Ascending aorta (tissue), 2 donors: ENCODE measurements around the gene ADAM19. TPM values are rescaled to one million over a fixed set of nuclear protein-coding genes. Genes with fewer than 3 reads are reported as not detected.
A peak's percentile ranks its signal among the peaks of the same experiment; 100 is the strongest.

Experiments
- DNase-seq, 2 donors: peaks; one replicate each; pipeline ENCODE4 v3.0.0-alpha.2; 2019; ENCODE audit warnings: low spot score in 2 of 2
- H3K27ac ChIP-seq, 2 donors: fragments of 200-600 bp; sonication (generic); one replicate each; pipeline ENCODE4 v1.5.1; 2016 to 2017; ENCODE audit warnings: mild to moderate bottlenecking in 1 of 2
- H3K27me3 ChIP-seq: fragments of 200-600 bp; sonication (generic); one replicate; pipeline ENCODE4 v1.5.1; 2017
- H3K36me3 ChIP-seq, 2 donors: fragments of 200-600 bp; sonication (generic); one replicate each; pipeline ENCODE4 v1.5.1; 2016
- H3K4me1 ChIP-seq, 2 donors: fragments of 200-600 bp; sonication (generic); one replicate each; pipeline ENCODE4 v1.5.1; 2016 to 2017; ENCODE audit warnings: mild to moderate bottlenecking in 1 of 2
- H3K4me3 ChIP-seq, 2 donors: fragments of 200-600 bp; sonication (generic); one replicate each; pipeline ENCODE4 v1.5.1; 2016 to 2017; ENCODE audit warnings: mild to moderate bottlenecking in 1 of 2
- H3K9me3 ChIP-seq, 2 donors: fragments of 200-600 bp; sonication (generic); one replicate each; pipeline ENCODE4 v1.5.1; 2016
- CTCF ChIP-seq, 3 experiments: fragments of 200-600 bp in 2 of 3; fragments of 450-650 bp in 1 of 3; sonication (generic) in 2 of 3; IDR thresholded peaks; one replicate each; pipeline ENCODE4 v1.5.1; 2016 to 2019; ENCODE audit warnings: antibody characterized with exemption in 3 of 3, mild to moderate bottlenecking in 1 of 3, moderate library complexity in 1 of 3
- intact Hi-C: fragments of 100-400 bp; cut with DNase I; formaldehyde crosslinking; loops from one replicate; pipeline ENCODE4 v1.15.1; 2023
- total RNA-seq: library from RNA; depleted of rRNA; stranded (reverse); fragments of >200 nt; gene quantifications from one replicate; pipeline ENCODE4 v1.1.0, GENCODE V29; 2016

ADAM19 gene
- total RNA-seq, 1 donor from 2014 or later: 11.7 TPM

DNA sequence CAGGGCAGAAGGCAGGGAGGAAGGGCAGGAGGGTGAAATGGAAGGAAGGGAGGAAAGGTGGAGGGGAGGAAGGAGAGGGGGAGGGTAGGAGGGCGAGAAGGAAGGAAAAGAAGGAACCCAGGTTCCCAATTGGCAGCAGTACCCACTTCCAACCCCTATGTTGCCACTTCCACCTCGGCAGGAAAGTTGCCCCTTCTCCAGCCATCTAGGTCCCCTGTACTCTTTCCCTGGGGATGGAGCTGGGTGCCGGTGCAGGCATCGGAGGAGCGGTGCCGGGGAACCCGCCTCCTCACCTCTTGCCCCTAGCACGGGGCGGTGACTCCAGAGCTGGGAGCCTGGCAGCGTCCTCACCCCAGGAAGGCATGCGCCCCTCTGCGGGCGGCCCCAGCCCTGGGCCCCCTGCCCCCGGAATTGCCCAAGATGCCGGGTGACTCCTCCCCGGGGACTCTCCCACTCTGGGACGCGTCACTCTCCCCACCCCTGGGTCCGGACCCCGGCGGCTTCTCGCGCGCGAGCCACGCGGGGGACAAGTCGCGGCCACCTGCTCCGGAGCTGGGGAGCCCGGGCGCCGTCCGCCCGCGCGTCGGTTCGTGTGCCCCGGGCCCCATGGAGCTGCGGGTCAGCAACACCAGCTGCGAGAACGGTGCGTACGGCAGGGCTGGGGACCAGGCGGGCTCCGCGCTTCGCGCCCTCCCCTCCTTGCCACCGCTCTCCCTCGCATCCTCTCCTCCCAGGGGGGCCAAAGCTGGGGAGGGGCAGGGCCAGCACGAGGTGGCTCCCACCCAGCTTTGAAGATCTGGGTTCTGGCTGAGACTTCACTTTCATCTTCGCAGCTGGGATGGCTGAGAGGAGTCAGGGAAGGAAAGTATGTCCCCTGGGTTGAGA, 115.6 kb downstream of the ADAM19 start, which contains the start of gene NIPAL4:
TSS of gene NIPAL4 (plus strand) at position 499 of the 885 bp plus-strand sequence. CDS start at position 607, 108 bp downstream.
- no peak within 1 kb of the TSS for H3K27ac ChIP-seq
- no peak for DNase-seq
- peaks cover 0 to 7% of the 10 kb centered on the region in 2 donors for H3K4me1 ChIP-seq
- H3K36me3 ChIP-seq: no peaks in the 10 kb centered on the region
- intact Hi-C loops: loop anchor here (5.0 kb wide), 1 partner anchor 73 kb away; no protein-coding TSS in a partner anchor
- no peaks in the 10 kb centered on the region for H3K27me3 ChIP-seq
- H3K9me3 ChIP-seq: no peaks in the 10 kb centered on the region
- TF ChIP-seq CTCF (IDR thresholded peaks at IDR 0.05): no peak
- peak within 1 kb of the TSS; percentile 53 to 75 for H3K4me3 ChIP-seq

- Histone ChIP-seq H3K27ac (no peak overlapping the region), H3K36me3 (no peaks in the 10 kb centered on the region), H3K4me1 (peaks cover 0 to 4% of the 10 kb centered on the region in 2 donors), H3K27me3 (no peaks in the 10 kb centered on the region), H3K9me3 (no peaks in the 10 kb centered on the region), H3K4me3 (no peak overlapping the region)
- intact Hi-C loops: no loop called here
- DNase-seq: no peak
- TF ChIP-seq CTCF (IDR thresholded peaks at IDR 0.05): no peak
Observed at GRCh38 chr5:157458835-157459234, 116.7 kb downstream of the ADAM19 start.

- H3K4me3 ChIP-seq: no peak overlapping the region
- no peaks in the 10 kb centered on the region for H3K36me3 ChIP-seq
- no peaks in the 10 kb centered on the region for H3K27me3 ChIP-seq
- H3K9me3 ChIP-seq: no peaks in the 10 kb centered on the region
- peaks cover 0 to 4% of the 10 kb centered on the region in 2 donors for H3K4me1 ChIP-seq
- no peak overlapping the region for H3K27ac ChIP-seq
- no peak for TF ChIP-seq CTCF (IDR thresholded peaks at IDR 0.05)
- intact Hi-C loops: no loop called here
- DNase-seq: no peak
Observed at GRCh38 chr5:157457391-157457790, 118.2 kb downstream of the ADAM19 start.

- Histone ChIP-seq H3K9me3 (no peaks in the 10 kb centered on the region), H3K36me3 (no peaks in the 10 kb centered on the region), H3K27ac (no peak overlapping the region), H3K4me1 (peaks cover 0 to 4% of the 10 kb centered on the region in 2 donors), H3K27me3 (no peaks in the 10 kb centered on the region), H3K4me3 (no peak overlapping the region)
- intact Hi-C loops: no loop called here
- TF ChIP-seq CTCF (IDR thresholded peaks at IDR 0.05): no peak
- no peak for DNase-seq
Observed at GRCh38 chr5:157456301-157456700, 119.3 kb downstream of the ADAM19 start.

GRCh38 chr5:157455057-157455456, 120.5 kb downstream of the ADAM19 start:
- TF ChIP-seq CTCF (IDR thresholded peaks at IDR 0.05): no peak
- Histone ChIP-seq H3K4me1 (no peaks in the 10 kb centered on the region), H3K4me3 (no peak overlapping the region), H3K9me3 (no peaks in the 10 kb centered on the region), H3K27ac (no peak overlapping the region), H3K36me3 (no peaks in the 10 kb centered on the region), H3K27me3 (no peaks in the 10 kb centered on the region)
- intact Hi-C loops: no loop called here
- DNase-seq: no peak
